Upper lobe of left lung (tissue), 4 donors: ENCODE results near the gene PSMB9.

Source experiments
- POLR2A ChIP-seq, 4 donors: fragments of 450-650 bp; IDR thresholded peaks; one replicate each; pipeline ENCODE4 v1.5.1; 2016 to 2017; ENCODE audit warnings: antibody characterized with exemption in 4 of 4, mild to moderate bottlenecking in 2 of 4
- POLR2AphosphoS5 ChIP-seq, 2 donors: sonication (generic); formaldehyde crosslinking; IDR thresholded peaks; one replicate each; pipeline ENCODE4 v1.5.1; 2017; ENCODE audit warnings: antibody characterized with exemption in 2 of 2
- TF ChIP-seq, protein P1 (sequence below), 6 experiments: fragments of 450-650 bp in 4 of 6; fragments of 200-600 bp in 2 of 6; sonication (generic) in 2 of 6; IDR thresholded peaks; one replicate each; pipeline ENCODE4 v1.5.1; 2016 to 2019; ENCODE audit warnings: antibody characterized with exemption in 6 of 6

DNA sequence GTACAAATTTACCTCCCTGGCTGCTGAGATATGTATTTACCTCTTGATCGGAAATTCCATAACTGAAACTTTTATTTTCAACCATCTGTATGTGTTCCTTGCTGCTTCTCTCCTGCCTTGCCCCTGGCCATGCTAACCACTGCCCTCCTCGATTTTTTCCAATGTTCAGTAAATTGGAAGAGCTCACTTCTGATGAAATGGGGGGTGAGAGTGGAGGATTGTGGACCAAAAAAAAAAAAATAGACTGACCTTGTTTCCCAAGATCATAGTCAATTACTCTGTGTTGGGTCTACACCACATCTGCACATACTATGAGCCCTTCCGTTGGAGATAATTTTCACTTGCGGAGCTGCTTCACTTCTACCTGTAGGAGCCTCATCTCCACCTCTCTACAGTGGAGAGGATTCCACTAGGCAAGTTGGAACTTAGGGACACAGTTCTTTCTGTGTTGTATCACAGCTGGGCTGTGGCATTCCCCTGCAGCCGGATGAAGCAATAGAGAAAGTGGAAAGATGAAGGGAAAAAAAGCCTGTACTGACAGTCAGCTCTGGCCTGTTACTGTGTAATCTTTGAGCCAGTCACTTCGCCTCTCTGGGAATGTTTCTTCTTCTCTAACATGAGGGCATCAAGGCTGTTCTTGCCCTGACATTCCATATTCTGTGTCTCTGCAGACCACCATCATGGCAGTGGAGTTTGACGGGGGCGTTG is 1.6 kb downstream of the PSMB9 start:
- TF ChIP-seq, protein P1, sequence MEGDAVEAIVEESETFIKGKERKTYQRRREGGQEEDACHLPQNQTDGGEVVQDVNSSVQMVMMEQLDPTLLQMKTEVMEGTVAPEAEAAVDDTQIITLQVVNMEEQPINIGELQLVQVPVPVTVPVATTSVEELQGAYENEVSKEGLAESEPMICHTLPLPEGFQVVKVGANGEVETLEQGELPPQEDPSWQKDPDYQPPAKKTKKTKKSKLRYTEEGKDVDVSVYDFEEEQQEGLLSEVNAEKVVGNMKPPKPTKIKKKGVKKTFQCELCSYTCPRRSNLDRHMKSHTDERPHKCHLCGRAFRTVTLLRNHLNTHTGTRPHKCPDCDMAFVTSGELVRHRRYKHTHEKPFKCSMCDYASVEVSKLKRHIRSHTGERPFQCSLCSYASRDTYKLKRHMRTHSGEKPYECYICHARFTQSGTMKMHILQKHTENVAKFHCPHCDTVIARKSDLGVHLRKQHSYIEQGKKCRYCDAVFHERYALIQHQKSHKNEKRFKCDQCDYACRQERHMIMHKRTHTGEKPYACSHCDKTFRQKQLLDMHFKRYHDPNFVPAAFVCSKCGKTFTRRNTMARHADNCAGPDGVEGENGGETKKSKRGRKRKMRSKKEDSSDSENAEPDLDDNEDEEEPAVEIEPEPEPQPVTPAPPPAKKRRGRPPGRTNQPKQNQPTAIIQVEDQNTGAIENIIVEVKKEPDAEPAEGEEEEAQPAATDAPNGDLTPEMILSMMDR (IDR thresholded peaks at IDR 0.05), result peak in 1 of 6 experiments; percentile 8
- TF ChIP-seq POLR2A (IDR thresholded peaks at IDR 0.05) (no peak), POLR2AphosphoS5 (IDR thresholded peaks at IDR 0.05) (no peak)
